Tracheal epithelial cell (primary cell): Measurements from ENCODE around the gene RNF227. TPM values are rescaled to one million over a fixed set of nuclear protein-coding genes. Genes with fewer than 3 reads are reported as not detected.

Source experiments
- total RNA-seq: library from RNA; depleted of rRNA; stranded (reverse); fragments of >200 nt; gene quantifications from 2 replicates; pipeline ENCODE4 v1.2.1, GENCODE V29; 2014

Gene RNF227
- total RNA-seq: 20.5 and 22.8 TPM in 2 replicates

GRCh38 chr17:7915611-7916384 lies at the start of gene RNF227:
Gene RNF227, minus strand, starts transcription at chr17:7916289. Its CDS starts 94 bp downstream, at chr17:7916195.

DNA sequence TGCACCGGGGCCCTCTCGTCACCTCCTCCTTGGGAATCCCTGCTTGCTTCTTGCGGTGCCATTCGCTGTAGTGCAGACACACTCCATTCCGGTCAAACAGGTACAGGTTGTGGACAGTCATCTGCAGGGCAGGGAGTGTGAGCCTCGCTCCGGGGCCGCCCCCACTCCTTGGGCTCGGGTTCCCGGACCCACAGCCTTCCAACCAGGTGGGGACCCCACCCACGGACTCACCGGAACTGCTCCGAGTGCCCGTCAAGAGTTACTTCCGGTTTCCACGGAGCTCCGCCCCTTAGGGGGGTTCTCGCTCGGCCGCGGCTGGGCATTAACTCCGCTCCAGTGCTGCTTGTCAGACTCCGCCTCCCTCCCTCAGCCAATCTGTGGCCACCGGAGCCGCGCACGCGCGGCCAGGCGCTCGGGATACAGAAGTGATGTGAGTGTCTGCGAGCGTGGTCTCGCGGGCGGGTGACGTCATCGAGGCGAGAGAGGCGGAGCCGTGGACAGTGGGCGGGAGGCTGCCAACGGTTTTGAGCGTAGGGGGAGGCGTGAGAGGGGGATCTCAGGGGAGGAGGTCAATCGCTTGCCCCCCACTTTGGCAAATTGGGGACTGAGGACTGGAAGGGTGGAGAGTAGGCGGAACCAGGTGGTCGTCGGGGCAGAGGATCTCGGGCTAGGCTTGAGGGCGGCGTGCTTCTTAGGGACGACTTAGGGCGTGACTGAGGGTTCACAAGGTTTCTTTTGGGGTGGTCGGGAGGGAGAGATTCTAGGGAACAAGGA lies 15.8 kb upstream of the RNF227 start, which contains the start of the genes CNTROB and TRAPPC1:
Gene CNTROB (plus strand): TSS at position 498 of the 774 bp plus-strand sequence. CDS start 874 bp downstream, outside the sequence.
Gene TRAPPC1 (minus strand): TSS at position 238 of the 774 bp plus-strand sequence. CDS start 117 bp downstream, at position 121.

GRCh38 chr17:7929158-7930023 lies 13.3 kb upstream of the RNF227 start, which contains the start of gene KCNAB3:
Gene KCNAB3, minus strand, starts transcription at chr17:7929856. Its CDS starts 421 bp downstream, at chr17:7929435.

GRCh38 chr17:7888184-7888920 lies 27.7 kb downstream of the RNF227 start, which contains the start of gene CHD3:
Gene CHD3, plus strand, starts transcription at chr17:7888789. Its CDS starts 212 bp downstream, at chr17:7889001.

Other genes starting within 250 kb of the RNF227 start
- 15.8 and 23.1 TPM in 2 replicates for gene TP53, start 228.8 kb downstream of the RNF227 start, total RNA-seq
- gene WRAP53, start 227.8 kb downstream of the RNF227 start, total RNA-seq: 4.6 and 4.7 TPM in 2 replicates
- 0.48 TPM in 1 of 2 replicates, not detected in the other for gene EFNB3, start 211.1 kb downstream of the RNF227 start, total RNA-seq
- gene DNAH2, start 198.5 kb downstream of the RNF227 start, total RNA-seq: 0.21 TPM in 1 of 2 replicates, not detected in the other
- 3.4 and 6.3 TPM in 2 replicates for gene KDM6B, start 82.1 kb downstream of the RNF227 start, total RNA-seq
- gene TMEM88, start 61.2 kb downstream of the RNF227 start, total RNA-seq: 0.43 and 0.96 TPM in 2 replicates
- 45.1 and 49.0 TPM in 2 replicates for gene NAA38, start 58.7 kb downstream of the RNF227 start, total RNA-seq
- 8.5 and 9.6 TPM in 2 replicates for gene CYB5D1, start 58.3 kb downstream of the RNF227 start, total RNA-seq
- gene CHD3, start 27.5 kb downstream of the RNF227 start, total RNA-seq: 32.2 and 63.9 TPM in 2 replicates
- gene KCNAB3, start 13.6 kb upstream of the RNF227 start, total RNA-seq: under 0.01 TPM in 1 of 2 replicates, not detected in the other
- 23.2 and 33.0 TPM in 2 replicates for gene TRAPPC1, start 15.7 kb upstream of the RNF227 start, total RNA-seq
- gene CNTROB, start 15.9 kb upstream of the RNF227 start, total RNA-seq: 7.0 and 14.5 TPM in 2 replicates
- not detected in 2 replicates for gene GUCY2D, start 86.3 kb upstream of the RNF227 start, total RNA-seq
- gene ALOX15B, start 122.8 kb upstream of the RNF227 start, total RNA-seq: 53.3 and 97.1 TPM in 2 replicates
- 1.2 TPM in 1 of 2 replicates, not detected in the other for gene ALOX12B, start 171.4 kb upstream of the RNF227 start, total RNA-seq
- 0.85 and 1.4 TPM in 2 replicates for gene ALOXE3, start 202.2 kb upstream of the RNF227 start, total RNA-seq
- gene HES7, start 207.8 kb upstream of the RNF227 start, total RNA-seq: 1.2 and 1.5 TPM in 2 replicates
- gene PER1, start 236.1 kb upstream of the RNF227 start, total RNA-seq: 13.7 and 25.4 TPM in 2 replicates
- 3.4 and 3.9 TPM in 2 replicates for gene VAMP2, start 246.7 kb upstream of the RNF227 start, total RNA-seq